OCI-LY3 (cell line): ENCODE measurements around the gene IL1RN.

ENCODE experiments used
- H2AFZ ChIP-seq: fragments of 200-600, 300-600 bp; shearing (Covaris generic); 2 replicates; pipeline ENCODE4 v1.6.0; 2014; ENCODE audit warnings: antibody characterized with exemption, low read depth, low read length
- H3K27ac ChIP-seq: fragments of 200-600, 300-600 bp; sonication (generic); 2 replicates; pipeline ENCODE4 v1.5.1; 2014; ENCODE audit warnings: mild to moderate bottlenecking, low read length, moderate library complexity, mixed read lengths
- H3K27me3 ChIP-seq: fragments of 200-600, 300-600 bp; sonication (generic); 2 replicates; pipeline ENCODE4 v1.6.1; 2014; ENCODE audit warnings: low read depth, low read length, mixed read lengths
- H3K36me3 ChIP-seq: fragments of 200-600, 300-600 bp; sonication (generic); replicated peaks from 2 replicates; pipeline ENCODE3; 2014; ENCODE audit warnings: low read depth, low read length, mixed read lengths
- H3K4me1 ChIP-seq: fragments of 300-600, 200-600 bp; sonication (generic); 2 replicates; pipeline ENCODE4 v1.6.1; 2014; ENCODE audit warnings: low read length, mixed read lengths
- H3K4me2 ChIP-seq: fragments of 200-600, 300-600 bp; sonication (generic); 2 replicates; pipeline ENCODE4 v1.6.1; 2014; ENCODE audit warnings: low read length, mixed read lengths
- H3K4me3 ChIP-seq: fragments of 300-600, 200-600 bp; sonication (generic); 2 replicates; pipeline ENCODE4 v1.5.1; 2014; ENCODE audit warnings: antibody characterized with exemption, mild to moderate bottlenecking, low read length, moderate library complexity
- H3K79me2 ChIP-seq: fragments of 300-600, 200-600 bp; shearing (Covaris generic); 2 replicates; pipeline ENCODE4 v1.6.1; 2014; ENCODE audit warnings: mild to moderate bottlenecking, low read length, mixed read lengths
- H3K9ac ChIP-seq: fragments of 300-600, 200-600 bp; shearing (Covaris generic); 2 replicates; pipeline ENCODE4 v1.6.0; 2014; ENCODE audit warnings: mild to moderate bottlenecking, low read length, moderate library complexity
- H3K9me3 ChIP-seq: fragments of 200-600, 300-600 bp; shearing (Covaris generic); 2 replicates; pipeline ENCODE4 v1.6.1; 2014; ENCODE audit warnings: low read length, mixed read lengths; ENCODE audit not compliant: insufficient read depth
- H4K20me1 ChIP-seq: fragments of 200-600, 300-600 bp; sonication (generic); 2 replicates; pipeline ENCODE4 v1.6.1; 2016; ENCODE audit warnings: low read length, mixed read lengths; ENCODE audit not compliant: insufficient read depth
- CTCF ChIP-seq: fragments of 200-600, 300-600 bp; sonication (generic); IDR thresholded peaks from 2 replicates; pipeline ENCODE4 v1.5.1; 2014; ENCODE audit warnings: antibody characterized with exemption, low read length, low read depth
- EZH2phosphoT487 ChIP-seq: fragments of 200-600 bp; shearing (Covaris generic); IDR thresholded peaks from 2 replicates; pipeline ENCODE4 v1.6.1; 2018; ENCODE audit warnings: antibody characterized with exemption, mixed run types, low read depth

The IL1RN gene

DNA sequence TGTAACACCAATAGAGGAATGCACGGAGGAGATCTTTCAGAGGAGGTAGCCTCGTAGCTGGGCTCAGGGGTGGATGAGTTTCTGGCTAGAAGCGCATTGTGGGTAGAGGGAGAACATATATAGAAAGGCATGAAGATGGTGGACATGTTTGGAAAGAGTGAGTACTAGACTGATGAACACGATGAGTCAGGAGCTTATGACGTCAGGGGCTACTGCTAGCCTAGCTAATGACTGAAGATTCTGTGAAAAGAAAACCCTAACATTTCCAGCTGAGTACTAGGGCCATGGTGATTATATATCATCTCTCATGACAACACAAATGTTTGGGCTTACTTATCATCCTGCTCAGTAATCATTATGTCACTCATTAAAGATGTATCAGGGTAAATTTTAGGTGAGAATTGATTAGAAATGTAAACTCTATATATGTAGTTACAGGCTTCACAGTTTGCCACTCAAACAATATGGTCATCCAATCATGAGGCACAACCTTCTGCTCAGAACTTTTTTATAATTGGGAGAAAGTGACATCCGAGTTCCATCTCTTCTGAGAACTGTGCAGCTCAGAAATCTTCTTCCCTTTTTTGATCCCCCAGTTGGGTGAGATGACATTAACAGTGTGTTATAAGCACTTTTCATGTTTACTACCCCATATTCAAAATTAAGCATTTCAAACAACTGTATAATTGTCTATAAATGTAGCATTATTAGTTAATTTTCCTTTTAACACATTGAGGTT, 22.2 kb upstream of the IL1RN start:
- Histone ChIP-seq H3K4me1 (no peaks in the 10 kb centered on the region), H2AFZ (no peak overlapping the region), H3K4me2 (no peak overlapping the region), H3K27me3 (no peaks in the 10 kb centered on the region), H3K27ac (no peak overlapping the region), H3K4me3 (no peak overlapping the region), H3K36me3 (no peaks in the 10 kb centered on the region), H4K20me1 (no peaks in the 10 kb centered on the region), H3K9me3 (no peaks in the 10 kb centered on the region), H3K79me2 (no peaks in the 10 kb centered on the region), H3K9ac (no peak overlapping the region)
- TF ChIP-seq EZH2phosphoT487 (no peak), CTCF (no peak)

- Histone ChIP-seq H3K4me1 (peaks cover 17% of the 10 kb centered on the region), H2AFZ (no peak overlapping the region), H3K9me3 (no peaks in the 10 kb centered on the region), H3K27ac (no peak overlapping the region), H3K36me3 (no peaks in the 10 kb centered on the region), H3K4me2 (no peak overlapping the region), H4K20me1 (no peaks in the 10 kb centered on the region), H3K9ac (no peak overlapping the region), H3K79me2 (no peaks in the 10 kb centered on the region), H3K27me3 (no peaks in the 10 kb centered on the region), H3K4me3 (no peak overlapping the region)
- no peak for TF ChIP-seq EZH2phosphoT487
- no peak for TF ChIP-seq CTCF
These were observed 16.3 kb upstream of the IL1RN start for GRCh38 chr2:113111121-113111520.

GRCh38 chr2:113111823-113112287, 15.5 kb upstream of the IL1RN start:
- H4K20me1 ChIP-seq: no peaks in the 10 kb centered on the region
- TF ChIP-seq EZH2phosphoT487: no peak
- TF ChIP-seq CTCF: no peak
- no peaks in the 10 kb centered on the region for H3K27me3 ChIP-seq
- no peak overlapping the region for H3K9ac ChIP-seq
- H3K9me3 ChIP-seq: no peaks in the 10 kb centered on the region
- H3K36me3 ChIP-seq: no peaks in the 10 kb centered on the region
- no peak overlapping the region for H3K4me3 ChIP-seq
- no peaks in the 10 kb centered on the region for H3K79me2 ChIP-seq
- no peak overlapping the region for H2AFZ ChIP-seq
- peaks cover 24% of the 10 kb centered on the region for H3K4me1 ChIP-seq
- H3K27ac ChIP-seq: no peak overlapping the region
- no peak overlapping the region for H3K4me2 ChIP-seq

DNA sequence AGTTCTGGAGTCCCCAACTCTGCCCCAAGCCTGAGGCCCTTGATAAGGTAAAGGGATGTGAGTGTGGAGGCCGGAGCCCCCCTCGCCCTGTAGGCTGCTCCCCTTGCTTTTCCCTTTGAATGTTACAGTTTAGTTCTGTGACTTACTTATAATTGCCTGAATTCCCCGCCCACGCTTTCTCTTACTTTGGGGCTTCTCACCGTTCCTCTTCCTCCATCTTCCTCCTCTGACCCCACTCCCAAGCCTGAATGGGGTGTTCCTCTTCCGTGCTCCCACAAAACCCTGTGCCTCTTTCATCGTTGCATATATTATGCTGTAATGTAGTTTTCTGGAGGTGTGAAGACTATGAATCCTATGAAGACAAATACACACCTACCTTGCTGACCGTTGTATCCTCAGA, 15.0 kb upstream of the IL1RN start:
- H3K9me3 ChIP-seq: no peaks in the 10 kb centered on the region
- H3K36me3 ChIP-seq: no peaks in the 10 kb centered on the region
- H3K79me2 ChIP-seq: no peaks in the 10 kb centered on the region
- H2AFZ ChIP-seq: no peak overlapping the region; the same call in 1 of the 2 replicates
- no peaks in the 10 kb centered on the region for H4K20me1 ChIP-seq
- H3K4me2 ChIP-seq: peak overlapping the region; percentile 20; the same call in 1 of the 2 replicates
- peaks cover 24% of the 10 kb centered on the region for H3K4me1 ChIP-seq
- H3K27ac ChIP-seq: no peak overlapping the region
- H3K27me3 ChIP-seq: no peaks in the 10 kb centered on the region
- TF ChIP-seq EZH2phosphoT487: no peak
- TF ChIP-seq CTCF: no peak
- no peak overlapping the region for H3K4me3 ChIP-seq
- H3K9ac ChIP-seq: no peak overlapping the region
